ENCODE results near the gene KCNMA1. TPM values are rescaled to one million over a fixed set of nuclear protein-coding genes. Genes with fewer than 3 reads are reported as not detected.
"Not testable (repeated sequence)": the region's sequence is repeated elsewhere in the genome, so short reads cannot be mapped to it uniquely, and the experiment has no call there.

The KCNMA1 gene
- total RNA-seq, 1 donor from 2014 or later: 2.0 TPM

DNA sequence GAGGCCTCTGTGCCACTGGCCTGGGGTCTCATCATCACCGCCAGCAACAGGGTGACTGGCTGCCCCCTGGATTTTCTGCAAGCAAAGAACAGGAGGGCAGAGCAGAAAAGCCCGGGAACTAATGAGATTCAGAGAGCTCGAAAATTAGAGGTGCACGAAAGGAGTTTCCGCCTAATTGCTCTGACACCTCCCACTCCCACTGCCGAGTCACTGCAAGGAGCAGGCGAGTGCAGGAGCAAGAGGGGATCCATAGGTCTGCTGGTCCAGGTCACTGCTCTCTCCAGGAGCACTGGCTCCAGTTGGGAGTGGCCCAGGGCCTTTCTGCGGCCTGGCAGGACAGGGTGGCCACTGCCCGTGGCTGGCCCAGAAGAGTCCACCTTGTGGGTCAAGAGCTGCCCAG, 276.2 kb downstream of the KCNMA1 start:
- intact Hi-C loops (cut with DNase I): no loop called here
- no peak for ATAC-seq (ENCODE audit: poor library complexity)
- DNase-seq: no peak

DNA sequence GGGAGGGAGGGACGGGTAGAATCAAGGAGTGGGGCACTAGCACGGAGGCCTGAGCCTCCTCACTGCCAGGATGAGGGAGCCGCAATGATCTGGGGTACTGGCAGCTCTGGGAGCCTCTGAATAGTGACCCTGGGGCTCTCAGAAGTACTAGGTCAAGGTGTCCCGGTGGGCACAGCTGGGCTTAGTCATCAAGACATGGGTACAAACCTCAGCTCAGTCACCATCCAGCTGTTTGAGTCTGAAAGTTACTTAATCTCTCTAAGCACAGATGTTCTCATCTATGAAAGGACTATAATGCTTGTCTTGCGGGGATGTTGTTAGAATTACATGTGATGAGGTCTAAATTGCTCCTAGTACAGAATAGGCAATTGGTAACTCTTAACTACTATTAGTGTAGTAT, 276.8 kb downstream of the KCNMA1 start:
- intact Hi-C loops (cut with DNase I): no loop called here
- ATAC-seq (ENCODE audit: poor library complexity) (no peak), DNase-seq (no peak)

DNA sequence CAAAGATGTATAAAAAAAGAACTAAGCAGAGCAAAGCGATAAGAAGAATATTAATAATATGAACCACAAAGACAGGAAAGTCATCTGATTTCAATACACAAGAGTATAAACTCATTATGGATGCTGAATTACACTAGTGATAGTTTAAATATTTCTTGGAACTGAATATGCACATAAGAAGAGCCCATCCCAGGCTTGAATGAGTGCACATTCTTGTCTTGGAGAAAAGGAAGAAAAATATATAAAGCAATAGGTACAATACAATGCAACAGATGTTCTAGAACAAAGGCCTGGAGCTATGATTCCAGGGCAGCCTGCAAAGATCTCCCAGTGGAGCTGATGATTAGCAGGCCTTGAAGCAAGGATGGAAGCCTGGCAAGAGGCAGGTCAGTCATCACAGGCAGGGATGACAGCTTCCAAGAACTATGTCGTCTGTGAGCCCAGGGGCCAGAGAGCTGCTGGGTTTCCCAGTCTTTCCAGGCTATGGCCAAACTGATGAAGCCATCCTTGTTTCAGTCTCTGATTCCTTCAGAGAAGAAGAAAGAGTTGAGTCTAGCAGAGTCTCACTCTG, 277.6 kb downstream of the KCNMA1 start:
- DNase-seq: no peak
- intact Hi-C loops (cut with DNase I): no loop called here
- ATAC-seq (ENCODE audit: poor library complexity): no peak

GRCh38 chr10:77359287-77359691, 278.3 kb downstream of the KCNMA1 start:
- DNase-seq: no peak
- ATAC-seq (ENCODE audit: poor library complexity): no peak
- intact Hi-C loops (cut with DNase I): no loop called here

GRCh38 chr10:77358656-77359055, 279.0 kb downstream of the KCNMA1 start:
- DNase-seq (no peak), ATAC-seq (ENCODE audit: poor library complexity) (no peak)
- intact Hi-C loops (cut with DNase I): no loop called here

DNA sequence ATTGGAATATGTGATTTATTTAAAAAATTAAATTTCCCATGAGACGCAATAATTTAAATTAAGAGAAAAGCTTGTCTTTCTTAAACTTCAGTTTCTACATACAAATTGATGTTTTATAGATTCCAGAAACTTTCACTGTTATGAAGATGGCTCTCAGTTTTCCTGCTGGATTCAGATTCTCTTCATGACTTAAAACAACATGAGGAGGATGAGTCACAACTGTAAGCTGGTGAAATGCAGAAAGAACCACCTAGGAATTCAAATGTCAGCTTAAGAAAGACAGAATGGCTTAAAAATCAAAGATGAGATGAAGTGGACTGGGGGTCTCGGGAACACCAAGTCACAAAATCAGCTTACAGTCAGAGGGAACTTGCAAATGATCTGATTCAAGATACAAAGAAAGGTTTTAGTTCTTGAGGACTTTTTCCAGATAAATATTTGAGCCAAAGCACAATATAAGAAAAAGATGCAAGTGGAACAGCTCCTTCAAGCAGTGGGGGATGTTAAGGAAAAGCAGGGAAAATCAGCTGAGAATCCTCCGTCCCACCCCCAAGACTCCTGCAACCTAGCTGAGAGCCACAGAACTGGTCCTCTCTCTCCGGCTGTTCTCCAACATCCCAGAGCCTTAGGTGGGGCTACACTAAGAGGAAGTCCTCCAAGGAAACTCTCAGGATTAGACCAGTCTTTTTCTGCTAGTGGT, 279.8 kb downstream of the KCNMA1 start:
- DNase-seq: no peak
- intact Hi-C loops (cut with DNase I): no loop called here
- no peak for ATAC-seq (ENCODE audit: poor library complexity)

GRCh38 chr10:77357185-77357584, 280.4 kb downstream of the KCNMA1 start:
- intact Hi-C loops (cut with DNase I): no loop called here
- ATAC-seq (ENCODE audit: poor library complexity) (no peak), DNase-seq (no peak)

- DNase-seq: no peak
- no peak for ATAC-seq (ENCODE audit: poor library complexity)
- intact Hi-C loops (cut with DNase I): no loop called here
Observed at GRCh38 chr10:77355844-77356243, 281.8 kb downstream of the KCNMA1 start.

DNA sequence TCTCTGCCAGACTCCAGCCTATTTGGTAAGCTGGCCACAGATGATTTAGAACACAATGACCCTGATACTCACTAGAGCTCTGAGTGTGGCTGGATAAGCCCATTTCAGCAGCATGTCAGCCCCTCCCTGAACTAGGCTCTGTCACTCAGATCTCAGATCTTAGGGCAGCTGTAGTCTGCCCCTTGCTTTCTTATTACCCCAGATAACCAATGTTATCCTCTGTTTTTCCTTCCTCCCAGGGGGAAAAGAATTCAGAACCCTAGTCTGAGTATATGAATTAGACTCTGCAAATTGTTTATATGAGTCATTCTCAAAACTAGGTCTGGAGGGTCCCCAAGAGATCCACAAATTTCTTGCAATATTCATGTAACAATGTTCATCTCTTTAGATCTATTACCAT, 286.2 kb downstream of the KCNMA1 start:
- intact Hi-C loops (cut with DNase I): no loop called here
- DNase-seq (no peak), ATAC-seq (ENCODE audit: poor library complexity) (no peak)

- DNase-seq (no peak), ATAC-seq (ENCODE audit: poor library complexity) (no peak)
- intact Hi-C loops (cut with DNase I): no loop called here
Observed at GRCh38 chr10:77350711-77351119, 286.9 kb downstream of the KCNMA1 start.

DNA sequence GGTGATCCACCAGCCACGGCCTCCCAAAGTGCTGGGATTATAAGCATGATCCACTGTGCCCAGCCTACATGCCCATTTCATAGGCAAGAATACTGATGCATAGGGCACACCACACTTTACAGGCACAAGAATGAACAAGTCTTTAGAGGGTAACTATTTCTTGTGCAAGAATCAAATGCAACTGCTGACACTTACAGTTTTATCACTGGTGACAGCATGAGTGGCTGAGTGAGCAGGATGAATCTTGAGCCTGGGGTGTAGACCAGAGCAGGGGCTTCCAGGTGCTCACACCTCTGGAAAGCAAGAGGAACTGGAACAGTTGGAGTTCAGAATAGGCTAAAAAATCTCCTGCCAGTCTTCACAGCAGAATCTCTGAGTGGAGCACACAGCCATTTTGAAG, 287.5 kb downstream of the KCNMA1 start:
- intact Hi-C loops (cut with DNase I): no loop called here
- DNase-seq (no peak), ATAC-seq (ENCODE audit: poor library complexity) (no peak)

DNA sequence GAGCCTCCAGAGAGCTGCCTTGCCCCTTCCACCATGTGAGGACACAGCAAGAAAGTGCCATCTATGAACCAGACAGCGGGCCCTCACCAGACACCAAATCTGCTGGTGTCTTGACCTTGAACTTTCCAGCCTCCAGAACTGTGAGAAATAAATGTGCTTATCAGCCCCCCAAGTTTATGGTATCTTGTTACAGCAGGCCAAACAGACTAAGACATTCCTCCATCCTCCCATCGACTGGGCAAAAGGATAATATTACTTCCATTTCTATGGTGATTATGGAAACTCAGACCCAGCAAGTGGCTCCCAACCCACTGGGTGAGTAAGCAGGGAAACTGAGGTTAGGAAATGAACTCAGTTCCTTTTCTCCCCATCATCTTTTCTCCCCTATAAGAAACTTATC, 288.4 kb downstream of the KCNMA1 start:
- intact Hi-C loops (cut with DNase I): no loop called here
- ATAC-seq (ENCODE audit: poor library complexity): no peak

GRCh38 chr10:77348751-77349150, 288.9 kb downstream of the KCNMA1 start:
- intact Hi-C loops (cut with DNase I): no loop called here
- DNase-seq (no peak), ATAC-seq (ENCODE audit: poor library complexity) (no peak)

More for the DNA sequence above, 288.4 kb downstream of the KCNMA1 start:
- DNase-seq: no peak

- intact Hi-C loops (cut with DNase I): no loop called here
- DNase-seq (no peak), ATAC-seq (ENCODE audit: poor library complexity) (no peak)
Observed at GRCh38 chr10:77348082-77348481, 289.5 kb downstream of the KCNMA1 start.

DNA sequence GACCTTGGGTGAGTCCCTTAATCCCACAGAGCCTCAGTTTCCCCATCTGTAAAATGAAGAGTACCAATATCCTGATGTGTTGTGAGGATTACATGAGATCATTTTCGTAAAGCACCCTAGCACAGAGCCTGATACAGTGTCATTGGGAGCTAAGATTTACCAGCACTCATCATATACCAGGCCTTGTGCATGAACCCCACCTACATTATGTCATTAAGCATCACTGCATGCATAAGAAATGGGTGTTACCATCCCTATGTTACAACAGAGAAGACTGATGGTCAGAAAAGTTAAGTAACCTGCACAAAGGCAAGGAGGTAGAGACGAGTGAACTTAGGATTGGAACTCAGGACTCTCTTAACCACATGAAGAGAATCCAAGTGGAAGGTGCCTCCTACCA, 290.6 kb downstream of the KCNMA1 start:
- ATAC-seq (ENCODE audit: poor library complexity) (no peak), DNase-seq (no peak)
- intact Hi-C loops (cut with DNase I): no loop called here

- no peak for ATAC-seq (ENCODE audit: poor library complexity)
- DNase-seq: no peak
- intact Hi-C loops (cut with DNase I): no loop called here
Observed at GRCh38 chr10:77341055-77341454, 296.6 kb downstream of the KCNMA1 start.

DNA sequence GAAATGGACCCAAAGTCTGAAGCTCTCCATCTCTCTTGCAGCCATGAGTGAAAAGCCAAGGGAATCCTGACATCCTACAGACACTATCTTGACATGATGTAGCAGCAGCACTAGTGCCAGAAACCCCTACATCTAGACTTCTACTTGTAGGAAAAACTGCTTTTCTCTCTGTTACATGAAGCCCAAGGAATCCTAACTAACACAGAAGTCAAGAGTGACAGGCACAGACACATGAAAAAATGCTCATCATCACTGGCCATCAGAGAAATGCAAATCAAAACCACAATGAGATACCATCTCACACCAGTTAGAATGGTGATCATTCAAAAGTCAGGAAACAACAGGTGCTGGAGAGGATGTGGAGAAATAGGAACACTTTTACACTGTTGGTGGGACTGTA, 297.7 kb downstream of the KCNMA1 start:
- ATAC-seq (ENCODE audit: poor library complexity); DNase-seq; intact Hi-C loops (cut with DNase I): not testable (repeated sequence)

DNA sequence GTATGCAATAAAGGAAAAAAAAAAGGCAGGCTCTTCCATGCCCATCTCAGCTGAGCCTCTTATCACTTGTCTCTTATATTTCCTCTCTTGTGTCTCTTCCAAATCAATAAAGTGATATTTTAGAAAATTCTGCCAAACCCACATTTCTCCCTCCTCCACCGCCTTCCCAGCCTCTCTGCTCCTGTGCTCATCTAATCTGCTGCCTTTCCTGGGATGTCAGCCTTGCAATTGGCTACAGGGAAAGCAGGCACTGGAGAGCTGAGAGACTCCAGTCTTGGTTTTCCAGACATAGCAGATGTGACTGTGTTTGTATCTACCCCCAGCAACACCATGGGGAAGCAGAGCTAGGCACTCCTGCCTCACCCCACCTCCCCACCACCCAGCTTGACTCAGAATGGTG, 298.4 kb downstream of the KCNMA1 start:
- intact Hi-C loops (cut with DNase I): no loop called here
- DNase-seq (no peak), ATAC-seq (ENCODE audit: poor library complexity) (no peak)

- intact Hi-C loops (cut with DNase I): no loop called here
- ATAC-seq (ENCODE audit: poor library complexity) (no peak), DNase-seq (no peak)
Observed at GRCh38 chr10:77338143-77338542, 299.5 kb downstream of the KCNMA1 start.

- intact Hi-C loops (cut with DNase I): no loop called here
- no peak for DNase-seq
- no peak for ATAC-seq (ENCODE audit: poor library complexity)
Observed at GRCh38 chr10:77334501-77334900, 303.1 kb downstream of the KCNMA1 start.
